Prostate gland (tissue), 2 donors: ENCODE measurements around the gene CORO7.

Experiments
- CTCF ChIP-seq, 4 experiments: fragments of 200-600 bp in 2 of 4; fragments of 450-650 bp in 2 of 4; sonication (generic) in 2 of 4; IDR thresholded peaks; 1 replicate in 3 of 4; 2 replicates in 1 of 4; pipeline ENCODE4 v1.5.1; 2016 to 2019; ENCODE audit warnings: antibody characterized with exemption in 4 of 4, mild to moderate bottlenecking in 2 of 4, moderate library complexity in 2 of 4
- POLR2AphosphoS5 ChIP-seq: sonication (generic); formaldehyde crosslinking; IDR thresholded peaks from one replicate; pipeline ENCODE4 v1.6.1; 2017; ENCODE audit warnings: antibody characterized with exemption

- TF ChIP-seq CTCF (IDR thresholded peaks at IDR 0.05) (no peak), POLR2AphosphoS5 (no peak)
These were observed 30.5 kb downstream of the CORO7 start for GRCh38 chr16:4385789-4386450.
